HepG2 (cell line): ENCODE results near the gene KHK. TPM values are rescaled to one million over a fixed set of nuclear protein-coding genes. Genes with fewer than 3 reads are reported as not detected.
A peak's percentile ranks its signal among the peaks of the same experiment; 100 is the strongest.

Experiments used
- ATF4 ChIP-seq, 2 experiments: fragments of 450-650 bp in 1 of 2; sonication (generic) in 1 of 2; formaldehyde crosslinking; IDR thresholded peaks; 2 replicates each; pipeline versions ENCODE4 v1.5.0 to v1.8.0; 2020 to 2022; ENCODE audit warnings: mild to moderate bottlenecking in 1 of 2, missing genetic modification reagents in 1 of 2
- BRF2 ChIP-seq: sonication (generic); formaldehyde crosslinking; IDR thresholded peaks from 2 replicates; pipeline ENCODE4 v1.8.1; 2022; ENCODE audit warnings: mild to moderate bottlenecking, missing genetic modification reagents
- CBX2 ChIP-seq, 2 experiments: fragments of 200-600 bp in 1 of 2; sonication (generic); formaldehyde crosslinking in 1 of 2; IDR thresholded peaks; 2 replicates each; pipeline versions ENCODE4 v1.7.0 to v1.8.1; 2018 to 2022; ENCODE audit warnings: low read depth in 2 of 2, low read length in 1 of 2, mild to moderate bottlenecking in 1 of 2, missing genetic modification reagents in 1 of 2
- DR1 ChIP-seq: sonication (generic); formaldehyde crosslinking; IDR thresholded peaks from 2 replicates; pipeline ENCODE4 v1.8.0; 2021; ENCODE audit warnings: mild to moderate bottlenecking, missing genetic modification reagents, inconsistent platforms
- EEA1 ChIP-seq: sonication (generic); formaldehyde crosslinking; IDR thresholded peaks from 2 replicates; pipeline ENCODE4 v1.5.1; 2020; ENCODE audit warnings: mild to moderate bottlenecking, missing genetic modification reagents, borderline replicate concordance
- MAFF ChIP-seq: IDR thresholded peaks from 2 replicates; pipeline ENCODE4 v1.6.1; 2011; ENCODE audit warnings: low read depth, low read length, improper control_type of control experiment
- NCOA2 ChIP-seq: sonication (generic); formaldehyde crosslinking; IDR thresholded peaks from 2 replicates; pipeline ENCODE4 v1.8.0; 2022; ENCODE audit warnings: inconsistent platforms
- NPAS2 ChIP-seq: sonication (generic); formaldehyde crosslinking; IDR thresholded peaks from 2 replicates; pipeline ENCODE4 v1.8.0; 2022; ENCODE audit warnings: mild to moderate bottlenecking, missing genetic modification reagents, borderline replicate concordance
- POGK ChIP-seq: sonication (generic); formaldehyde crosslinking; conservative IDR thresholded peaks from 2 replicates; pipeline ENCODE4 v1.8.0; 2022; ENCODE audit warnings: mild to moderate bottlenecking, moderate library complexity, missing genetic modification reagents
- RNF219 ChIP-seq: sonication (generic); formaldehyde crosslinking; IDR thresholded peaks from 2 replicates; pipeline ENCODE4 v1.5.0; 2020; ENCODE audit warnings: mild to moderate bottlenecking, missing genetic modification reagents
- SP5 ChIP-seq: IDR thresholded peaks from 2 replicates; pipeline ENCODE4 v1.6.1; 2016; ENCODE audit warnings: low read depth, borderline replicate concordance
- SRF ChIP-seq: IDR thresholded peaks from 2 replicates; pipeline ENCODE4 v1.6.1; 2011; ENCODE audit warnings: mild to moderate bottlenecking, low read depth, low read length, moderate library complexity
- STAT6 ChIP-seq: sonication (generic); formaldehyde crosslinking; IDR thresholded peaks from 2 replicates; pipeline ENCODE4 v1.4.0; 2020; ENCODE audit warnings: missing genetic modification reagents, mild to moderate bottlenecking, borderline replicate concordance
- TEAD3 ChIP-seq: optimal IDR thresholded peaks from 2 replicates; pipeline ENCODE3; 2016; ENCODE audit warnings: borderline replicate concordance
- ZBTB21 ChIP-seq: sonication (generic); formaldehyde crosslinking; IDR thresholded peaks from 2 replicates; pipeline ENCODE4 v1.4.0; 2020; ENCODE audit warnings: missing genetic modification reagents
- ZNF382 ChIP-seq: sonication (generic); formaldehyde crosslinking; IDR thresholded peaks from 2 replicates; pipeline ENCODE4 v1.5.0; 2020; ENCODE audit warnings: missing genetic modification reagents, mild to moderate bottlenecking, borderline replicate concordance
- ZNF704 ChIP-seq: sonication (generic); formaldehyde crosslinking; IDR thresholded peaks from 2 replicates; pipeline ENCODE4 v1.8.1; 2023; ENCODE audit warnings: mild to moderate bottlenecking, inconsistent platforms, moderate library complexity, missing genetic modification reagents, borderline replicate concordance
- polyA plus RNA-seq, 8 experiments: library from polyadenylated mRNA; depleted of rRNA in 3 of 8; stranded (reverse) in 7 of 8; unstranded in 1 of 8; fragments of >200 nt; fragmentation: Illumina TruSeq in 4 of 8; extraction: Trizol in 4 of 8; gene quantifications; 2 replicates each; pipeline versions ENCODE4 v1.2.1 to v1.2.3, GENCODE V29; 2011 to 2016; ENCODE audit warnings: low read depth in 4 of 8, missing spikeins in 1 of 8, mixed read lengths in 1 of 8; ENCODE audit not compliant: insufficient read depth in 1 of 8
- total RNA-seq, 5 experiments: library from RNA; depleted of rRNA; stranded (reverse); fragments of >200 nt; fragmentation: Illumina TruSeq; extraction: Trizol; gene quantifications; 2 replicates each; pipeline ENCODE4 v1.2.3, GENCODE V29; 2016; ENCODE audit warnings: low read depth in 1 of 5

Gene KHK
- total and polyA plus RNA-seq, 2 of the 13 experiments (the other 11 are each of a cell fraction or from before 2014, with no cell fraction given) = 40.9 to 99.2 TPM

GRCh38 chr2:27071277-27071989 lies 15.1 kb upstream of the KHK start, which contains the start of gene OST4 (continued):
- no peak; the same call in 1 of the 2 replicates for TF ChIP-seq POGK
- no peak for TF ChIP-seq STAT6
- no peak for TF ChIP-seq ATF4 (CRISPR knock-in tag; IDR thresholded peaks at IDR 0.05)
- no peak for TF ChIP-seq MAFF
- TF ChIP-seq TEAD3 (CRISPR knock-in tag) = peak; percentile 22
- TF ChIP-seq ZNF704 = no peak; the same call in 1 of the 2 replicates
- peak; percentile 7; the same call in 1 of the 2 replicates for TF ChIP-seq EEA1
- TF ChIP-seq DR1 (CRISPR knock-in tag) = peak; percentile 30; the same call in 1 of the 2 replicates
- peak; percentile 60 for TF ChIP-seq SP5
- peak; percentile 93 for TF ChIP-seq ZBTB21 (CRISPR knock-in tag)
- peak; percentile 57; the same call in 1 of the 2 replicates for TF ChIP-seq NCOA2 (CRISPR knock-in tag)
- TF ChIP-seq BRF2 (CRISPR knock-in tag) = 0 out of 2 replicates have a peak, but pooled peaks have one; percentile 50
- no peak for TF ChIP-seq CBX2 (IDR thresholded peaks at IDR 0.05; ENCODE audit: low read depth, low read length)
- TF ChIP-seq CBX2 (CRISPR knock-in tag; IDR thresholded peaks at IDR 0.05; ENCODE audit: low read depth) = no peak
- TF ChIP-seq RNF219 (CRISPR knock-in tag) = no peak
- TF ChIP-seq SRF = peak; percentile 28; the same call in 1 of the 2 replicates
- TF ChIP-seq NPAS2 (CRISPR knock-in tag) = no peak
- no peak for TF ChIP-seq ZNF382 (CRISPR knock-in tag)
